HG03354 (cell line): ENCODE results near the gene ANXA3.

Experiments used
- ATAC-seq: cut with Tn5 transposase; IDR thresholded peaks from one replicate; pipeline ENCODE4 v1.9.1; 2021; ENCODE audit warnings: mild to moderate bottlenecking; ENCODE audit not compliant: unreplicated experiment, poor library complexity, severe bottlenecking

Gene ANXA3

DNA sequence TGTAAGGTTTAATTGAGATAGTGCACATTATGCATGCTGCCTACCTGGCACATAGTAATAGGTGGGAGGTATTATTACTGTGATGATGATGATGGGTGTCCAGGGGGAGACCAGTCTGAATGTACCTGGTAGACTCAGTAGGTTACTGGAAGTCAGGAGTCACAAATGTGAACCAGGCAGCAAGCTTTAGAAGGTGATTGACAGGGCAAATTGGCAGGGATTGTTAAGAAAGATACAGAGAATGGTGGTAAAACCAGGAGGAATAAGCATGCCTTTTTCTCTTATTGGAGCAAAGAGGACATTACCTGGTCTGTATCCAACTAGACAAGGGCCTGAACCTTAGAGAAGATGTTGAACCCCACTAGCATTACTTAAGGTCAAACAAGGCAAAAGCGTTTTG lies 108.1 kb downstream of the ANXA3 start:
- no peak for ATAC-seq
